ENCODE data around the gene CYFIP1. TPM values are rescaled to one million over a fixed set of nuclear protein-coding genes. Genes with fewer than 3 reads are reported as not detected.

CYFIP1 gene
- total RNA-seq, 1 experiment from 2014 or later = 159 TPM

GRCh38 chr15:22973286-22973685, 6.9 kb downstream of the CYFIP1 start:
- in situ Hi-C loops (cut with HindIII; ENCODE audit: low pct_unique_long_range_greater_than_20kb, low sequenced_read_pairs) = no loop called here
- H3K27ac ChIP-seq (ENCODE audit: low read length) = no peak overlapping the region
- peaks cover 4% of the 10 kb centered on the region; the same call in 1 of the 2 replicates for H3K9me3 ChIP-seq (ENCODE audit: control insufficient read depth, insufficient read depth, low read depth, low read length)
- peaks cover 7% of the 10 kb centered on the region for H3K4me1 ChIP-seq (ENCODE audit: control insufficient read depth, insufficient read depth, low read length)
- H3K4me3 ChIP-seq (ENCODE audit: low read depth in 2 of 2, low read length in 2 of 2) = no peak overlapping the region
- H3K36me3 ChIP-seq (ENCODE audit: control insufficient read depth, insufficient read depth, low read length) = no peaks in the 10 kb centered on the region
- intact Hi-C loops (cut with micrococcal nuclease; ENCODE audit: unreplicated experiment) = no loop called here
- H3K27me3 ChIP-seq (ENCODE audit: control insufficient read depth, insufficient read depth, low read length) = no peaks in the 10 kb centered on the region
- no TSS peak for BruUV-seq (replicated peaks)
- ChIA-PET POLR2A (no interaction called here), CTCF (no interaction called here)
- DNase-seq (ENCODE audit: low read depth, low spot score) = no peak
- ATAC-seq = no peak
- no peak for TF ChIP-seq POLR2AphosphoS5 (IDR thresholded peaks at IDR 0.05; ENCODE audit: low read depth, low read length)
- no peak for TF ChIP-seq SIN3A (IDR thresholded peaks at IDR 0.05; ENCODE audit: borderline replicate concordance, insufficient read depth, low read depth, low read length)
- no peak for TF ChIP-seq TCF7L2 (IDR thresholded peaks at IDR 0.05; ENCODE audit: low read depth, low read length)
- TF ChIP-seq, protein P1, sequence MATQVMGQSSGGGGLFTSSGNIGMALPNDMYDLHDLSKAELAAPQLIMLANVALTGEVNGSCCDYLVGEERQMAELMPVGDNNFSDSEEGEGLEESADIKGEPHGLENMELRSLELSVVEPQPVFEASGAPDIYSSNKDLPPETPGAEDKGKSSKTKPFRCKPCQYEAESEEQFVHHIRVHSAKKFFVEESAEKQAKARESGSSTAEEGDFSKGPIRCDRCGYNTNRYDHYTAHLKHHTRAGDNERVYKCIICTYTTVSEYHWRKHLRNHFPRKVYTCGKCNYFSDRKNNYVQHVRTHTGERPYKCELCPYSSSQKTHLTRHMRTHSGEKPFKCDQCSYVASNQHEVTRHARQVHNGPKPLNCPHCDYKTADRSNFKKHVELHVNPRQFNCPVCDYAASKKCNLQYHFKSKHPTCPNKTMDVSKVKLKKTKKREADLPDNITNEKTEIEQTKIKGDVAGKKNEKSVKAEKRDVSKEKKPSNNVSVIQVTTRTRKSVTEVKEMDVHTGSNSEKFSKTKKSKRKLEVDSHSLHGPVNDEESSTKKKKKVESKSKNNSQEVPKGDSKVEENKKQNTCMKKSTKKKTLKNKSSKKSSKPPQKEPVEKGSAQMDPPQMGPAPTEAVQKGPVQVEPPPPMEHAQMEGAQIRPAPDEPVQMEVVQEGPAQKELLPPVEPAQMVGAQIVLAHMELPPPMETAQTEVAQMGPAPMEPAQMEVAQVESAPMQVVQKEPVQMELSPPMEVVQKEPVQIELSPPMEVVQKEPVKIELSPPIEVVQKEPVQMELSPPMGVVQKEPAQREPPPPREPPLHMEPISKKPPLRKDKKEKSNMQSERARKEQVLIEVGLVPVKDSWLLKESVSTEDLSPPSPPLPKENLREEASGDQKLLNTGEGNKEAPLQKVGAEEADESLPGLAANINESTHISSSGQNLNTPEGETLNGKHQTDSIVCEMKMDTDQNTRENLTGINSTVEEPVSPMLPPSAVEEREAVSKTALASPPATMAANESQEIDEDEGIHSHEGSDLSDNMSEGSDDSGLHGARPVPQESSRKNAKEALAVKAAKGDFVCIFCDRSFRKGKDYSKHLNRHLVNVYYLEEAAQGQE (IDR thresholded peaks at IDR 0.05; ENCODE audit: insufficient read depth in 1 of 2, low read depth in 2 of 2, low read length in 1 of 2) = no peak
- no peak for TF ChIP-seq CTCF (IDR thresholded peaks at IDR 0.05)

DNA sequence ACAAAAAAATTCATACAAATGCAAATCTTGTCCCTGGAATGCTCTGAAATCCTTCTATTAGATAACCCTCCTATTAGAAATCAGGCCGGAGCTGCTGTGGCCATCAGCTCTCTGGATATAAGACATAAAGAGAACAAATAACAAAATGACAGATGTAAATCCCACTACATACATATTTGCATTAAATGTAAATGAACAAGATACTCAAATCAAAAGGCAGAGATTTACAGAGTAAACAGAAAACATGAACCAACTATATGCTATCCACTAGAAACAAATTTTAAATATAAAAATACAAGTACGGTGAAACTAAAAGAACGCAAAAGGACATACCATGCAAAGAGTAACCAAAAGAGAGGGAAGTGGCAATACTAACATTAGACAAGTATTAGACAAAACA, 10.7 kb downstream of the CYFIP1 start:
- Histone ChIP-seq H3K9me3 (ENCODE audit: control insufficient read depth, insufficient read depth, low read depth, low read length) (peaks cover 4% of the 10 kb centered on the region; the same call in 1 of the 2 replicates), H3K27ac (ENCODE audit: low read length) (no peak overlapping the region), H3K4me1 (ENCODE audit: control insufficient read depth, insufficient read depth, low read length) (peaks cover 34% of the 10 kb centered on the region), H3K36me3 (ENCODE audit: control insufficient read depth, insufficient read depth, low read length) (no peaks in the 10 kb centered on the region), H3K27me3 (ENCODE audit: control insufficient read depth, insufficient read depth, low read length) (no peaks in the 10 kb centered on the region), H3K4me3 (ENCODE audit: low read depth in 2 of 2, low read length in 2 of 2) (no peak overlapping the region)
- ChIA-PET POLR2A (no interaction called here), CTCF (no interaction called here)
- no peak for ATAC-seq
- in situ Hi-C loops (cut with HindIII; ENCODE audit: low pct_unique_long_range_greater_than_20kb, low sequenced_read_pairs) = no loop called here
- no peak for DNase-seq (ENCODE audit: low read depth, low spot score)
- no TSS peak for BruUV-seq (replicated peaks)
- intact Hi-C loops (cut with micrococcal nuclease; ENCODE audit: unreplicated experiment) = no loop called here
- TF ChIP-seq CTCF (IDR thresholded peaks at IDR 0.05) (no peak), TCF7L2 (IDR thresholded peaks at IDR 0.05; ENCODE audit: low read depth, low read length) (no peak), SIN3A (IDR thresholded peaks at IDR 0.05; ENCODE audit: borderline replicate concordance, insufficient read depth, low read depth, low read length) (no peak), POLR2AphosphoS5 (IDR thresholded peaks at IDR 0.05; ENCODE audit: low read depth, low read length) (no peak)
- TF ChIP-seq, protein P1 (IDR thresholded peaks at IDR 0.05; ENCODE audit: insufficient read depth in 1 of 2, low read depth in 2 of 2, low read length in 1 of 2) = no peak
